ENCODE data around the gene ZNF91.

DNA sequence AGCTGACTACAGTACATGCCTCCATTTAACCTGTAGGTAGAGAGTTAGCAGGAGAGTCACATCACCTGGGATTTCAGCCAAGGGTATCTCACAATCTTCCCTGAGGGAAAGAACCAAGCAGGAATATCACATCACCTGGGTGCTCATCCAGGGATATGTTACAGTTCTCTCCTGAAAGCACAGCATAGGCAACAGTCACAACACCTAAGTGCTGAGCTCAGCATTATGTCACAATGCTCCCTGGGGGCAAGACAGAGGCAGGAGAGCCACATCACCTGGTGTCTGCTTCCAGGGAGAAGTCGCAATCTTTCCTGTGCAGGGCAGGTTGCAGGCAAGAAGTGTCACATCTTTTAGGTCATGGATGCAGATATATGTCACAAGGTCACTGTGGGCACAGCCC lies 9.4 kb upstream of the ZNF91 start:
- TF ChIP-seq ZNF621 (tag by site-specific recombination; IDR thresholded peaks at IDR 0.05) (no peak), ZNF274 (IDR thresholded peaks at IDR 0.05; ENCODE audit: low read length) (no peak), ZNF274 (tag by site-specific recombination; IDR thresholded peaks at IDR 0.05; ENCODE audit: borderline replicate concordance) (no peak), ZNF707 (tag by site-specific recombination; IDR thresholded peaks at IDR 0.05) (no peak), ZFP41 (tag by site-specific recombination; IDR thresholded peaks at IDR 0.05; ENCODE audit: borderline replicate concordance) (no peak), KLF7 (tag by site-specific recombination; IDR thresholded peaks at IDR 0.05; ENCODE audit: borderline replicate concordance) (no peak), ZNF596 (tag by site-specific recombination; IDR thresholded peaks at IDR 0.05) (no peak), ZFP69B (tag by site-specific recombination; IDR thresholded peaks at IDR 0.05) (no peak), ZNF830 (tag by site-specific recombination; IDR thresholded peaks at IDR 0.05; ENCODE audit: low read depth) (no peak)
- TF ChIP-seq, protein P1, sequence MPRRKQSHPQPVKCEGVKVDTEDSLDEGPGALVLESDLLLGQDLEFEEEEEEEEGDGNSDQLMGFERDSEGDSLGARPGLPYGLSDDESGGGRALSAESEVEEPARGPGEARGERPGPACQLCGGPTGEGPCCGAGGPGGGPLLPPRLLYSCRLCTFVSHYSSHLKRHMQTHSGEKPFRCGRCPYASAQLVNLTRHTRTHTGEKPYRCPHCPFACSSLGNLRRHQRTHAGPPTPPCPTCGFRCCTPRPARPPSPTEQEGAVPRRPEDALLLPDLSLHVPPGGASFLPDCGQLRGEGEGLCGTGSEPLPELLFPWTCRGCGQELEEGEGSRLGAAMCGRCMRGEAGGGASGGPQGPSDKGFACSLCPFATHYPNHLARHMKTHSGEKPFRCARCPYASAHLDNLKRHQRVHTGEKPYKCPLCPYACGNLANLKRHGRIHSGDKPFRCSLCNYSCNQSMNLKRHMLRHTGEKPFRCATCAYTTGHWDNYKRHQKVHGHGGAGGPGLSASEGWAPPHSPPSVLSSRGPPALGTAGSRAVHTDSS (tag by site-specific recombination; IDR thresholded peaks at IDR 0.05) = no peak
- TF ChIP-seq, protein P2, sequence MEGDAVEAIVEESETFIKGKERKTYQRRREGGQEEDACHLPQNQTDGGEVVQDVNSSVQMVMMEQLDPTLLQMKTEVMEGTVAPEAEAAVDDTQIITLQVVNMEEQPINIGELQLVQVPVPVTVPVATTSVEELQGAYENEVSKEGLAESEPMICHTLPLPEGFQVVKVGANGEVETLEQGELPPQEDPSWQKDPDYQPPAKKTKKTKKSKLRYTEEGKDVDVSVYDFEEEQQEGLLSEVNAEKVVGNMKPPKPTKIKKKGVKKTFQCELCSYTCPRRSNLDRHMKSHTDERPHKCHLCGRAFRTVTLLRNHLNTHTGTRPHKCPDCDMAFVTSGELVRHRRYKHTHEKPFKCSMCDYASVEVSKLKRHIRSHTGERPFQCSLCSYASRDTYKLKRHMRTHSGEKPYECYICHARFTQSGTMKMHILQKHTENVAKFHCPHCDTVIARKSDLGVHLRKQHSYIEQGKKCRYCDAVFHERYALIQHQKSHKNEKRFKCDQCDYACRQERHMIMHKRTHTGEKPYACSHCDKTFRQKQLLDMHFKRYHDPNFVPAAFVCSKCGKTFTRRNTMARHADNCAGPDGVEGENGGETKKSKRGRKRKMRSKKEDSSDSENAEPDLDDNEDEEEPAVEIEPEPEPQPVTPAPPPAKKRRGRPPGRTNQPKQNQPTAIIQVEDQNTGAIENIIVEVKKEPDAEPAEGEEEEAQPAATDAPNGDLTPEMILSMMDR (tag by site-specific recombination; IDR thresholded peaks at IDR 0.05) = no peak

Data from HEK293 (cell line).